Choroid plexus epithelial cell (primary cell): ENCODE data around the gene SH3RF2.
A peak's percentile ranks its signal among the peaks of the same experiment; 100 is the strongest.

ENCODE experiments used
- DNase-seq: peaks from one replicate; pipeline ENCODE4 v3.0.0-alpha.2; 2010; ENCODE audit warnings: low read depth
- H3K4me3 ChIP-seq: 2 replicates; pipeline ENCODE4 v1.5.1; 2011; ENCODE audit warnings: low read depth, mild to moderate bottlenecking, control low read depth, low read length, moderate library complexity
- TF ChIP-seq, protein P1 (sequence below): conservative IDR thresholded peaks from 2 replicates; pipeline ENCODE4 v1.5.1; 2011; ENCODE audit warnings: low read depth, mild to moderate bottlenecking, control low read depth, inconsistent platforms, low read length, moderate library complexity

SH3RF2 gene

DNA sequence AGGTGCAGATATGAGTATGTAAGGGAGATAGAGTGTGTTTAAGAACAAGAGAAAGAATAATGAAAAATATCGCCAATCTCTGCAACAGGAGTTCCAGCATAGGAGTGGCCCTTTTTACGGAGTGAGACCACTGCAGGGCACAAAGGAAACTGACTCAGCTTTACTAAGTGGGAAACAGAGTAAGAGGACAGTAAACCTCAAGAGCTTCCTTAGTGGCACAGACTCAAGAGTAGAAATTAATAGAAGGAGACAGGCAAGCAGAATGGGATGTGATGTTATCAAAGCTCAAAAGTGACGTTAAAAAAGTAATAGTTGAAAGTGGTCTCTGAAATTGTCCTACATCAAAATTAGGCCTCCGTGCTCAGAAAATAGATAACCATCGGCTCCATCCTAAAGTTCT, 2.1 kb upstream of the SH3RF2 start:
- DNase-seq = no peak
- TF ChIP-seq, protein P1, sequence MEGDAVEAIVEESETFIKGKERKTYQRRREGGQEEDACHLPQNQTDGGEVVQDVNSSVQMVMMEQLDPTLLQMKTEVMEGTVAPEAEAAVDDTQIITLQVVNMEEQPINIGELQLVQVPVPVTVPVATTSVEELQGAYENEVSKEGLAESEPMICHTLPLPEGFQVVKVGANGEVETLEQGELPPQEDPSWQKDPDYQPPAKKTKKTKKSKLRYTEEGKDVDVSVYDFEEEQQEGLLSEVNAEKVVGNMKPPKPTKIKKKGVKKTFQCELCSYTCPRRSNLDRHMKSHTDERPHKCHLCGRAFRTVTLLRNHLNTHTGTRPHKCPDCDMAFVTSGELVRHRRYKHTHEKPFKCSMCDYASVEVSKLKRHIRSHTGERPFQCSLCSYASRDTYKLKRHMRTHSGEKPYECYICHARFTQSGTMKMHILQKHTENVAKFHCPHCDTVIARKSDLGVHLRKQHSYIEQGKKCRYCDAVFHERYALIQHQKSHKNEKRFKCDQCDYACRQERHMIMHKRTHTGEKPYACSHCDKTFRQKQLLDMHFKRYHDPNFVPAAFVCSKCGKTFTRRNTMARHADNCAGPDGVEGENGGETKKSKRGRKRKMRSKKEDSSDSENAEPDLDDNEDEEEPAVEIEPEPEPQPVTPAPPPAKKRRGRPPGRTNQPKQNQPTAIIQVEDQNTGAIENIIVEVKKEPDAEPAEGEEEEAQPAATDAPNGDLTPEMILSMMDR = no peak
- H3K4me3 ChIP-seq = no peak overlapping the region

DNA sequence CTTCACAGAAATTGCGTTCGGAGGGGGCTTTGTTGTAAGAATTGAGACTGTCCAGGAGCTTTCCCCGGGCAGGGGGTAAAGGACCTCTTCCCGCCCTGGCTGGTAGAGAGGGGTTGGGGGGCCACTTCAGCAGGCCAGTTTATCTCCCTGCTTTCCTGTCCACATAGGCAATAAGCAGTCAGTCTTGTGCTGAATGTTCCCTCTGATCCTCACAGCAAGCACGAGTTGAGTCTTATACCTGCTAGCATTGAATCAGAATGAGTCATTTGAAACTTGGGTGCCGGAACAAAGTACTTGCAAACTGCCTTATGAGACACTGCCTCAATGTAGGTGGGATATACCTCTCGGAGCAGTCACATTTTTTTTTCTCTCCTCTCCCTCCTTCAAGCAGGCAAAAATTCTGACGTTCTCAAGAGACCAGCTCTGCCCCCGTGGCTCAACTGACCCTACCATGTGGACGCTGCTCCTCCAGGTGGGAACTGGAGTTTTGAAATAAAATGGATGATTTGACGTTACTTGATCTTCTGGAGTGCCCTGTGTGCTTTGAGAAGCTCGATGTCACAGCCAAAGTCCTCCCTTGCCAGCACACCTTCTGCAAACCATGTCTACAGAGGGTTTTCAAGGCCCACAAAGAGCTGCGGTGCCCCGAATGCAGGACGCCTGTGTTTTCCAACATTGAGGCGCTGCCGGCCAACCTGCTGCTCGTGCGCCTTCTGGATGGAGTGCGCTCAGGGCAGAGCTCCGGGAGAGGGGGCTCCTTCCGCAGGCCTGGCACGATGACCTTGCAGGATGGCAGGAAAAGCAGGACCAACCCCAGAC, 1.3 kb downstream of the SH3RF2 start:
- H3K4me3 ChIP-seq = no peak overlapping the region
- DNase-seq = peak; percentile 79
- TF ChIP-seq, protein P1 = no peak

DNA sequence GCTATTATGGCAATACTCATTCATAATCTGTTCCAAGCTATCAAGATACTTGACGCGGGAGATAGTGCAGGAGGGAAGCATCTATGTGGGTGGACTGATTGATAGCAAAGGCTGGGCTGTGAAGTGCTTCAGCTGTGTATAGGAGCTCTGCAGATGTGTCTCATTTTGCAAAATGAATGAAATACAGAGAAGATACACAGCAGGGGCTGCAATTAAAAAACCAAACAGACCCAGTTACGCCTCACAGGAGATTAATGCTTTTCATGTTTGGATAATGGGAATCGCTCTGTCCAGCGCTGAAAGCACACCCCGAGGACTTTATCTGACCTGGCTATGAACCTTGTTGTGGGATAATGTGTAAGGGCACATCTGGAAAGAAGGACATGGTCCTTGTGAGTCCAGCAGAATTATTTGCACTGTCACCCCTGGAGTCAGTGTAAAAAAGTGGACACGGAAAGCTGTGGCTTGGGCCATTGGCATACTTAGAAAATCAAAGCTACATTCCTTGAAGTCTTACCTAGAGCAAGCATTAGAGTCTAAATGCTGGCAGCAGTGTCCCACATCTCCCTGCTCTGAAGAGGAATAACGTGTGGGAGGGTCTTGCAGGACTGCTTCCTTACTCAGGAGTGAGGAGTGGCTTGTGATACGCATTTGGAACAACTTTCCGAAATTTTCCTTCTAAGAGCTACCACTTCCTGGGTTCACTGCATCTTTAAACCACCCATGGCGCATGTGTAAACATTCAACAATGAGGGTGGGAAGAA, 2.6 kb downstream of the SH3RF2 start:
- TF ChIP-seq, protein P1 = no peak
- DNase-seq = no peak
- no peak overlapping the region for H3K4me3 ChIP-seq

DNA sequence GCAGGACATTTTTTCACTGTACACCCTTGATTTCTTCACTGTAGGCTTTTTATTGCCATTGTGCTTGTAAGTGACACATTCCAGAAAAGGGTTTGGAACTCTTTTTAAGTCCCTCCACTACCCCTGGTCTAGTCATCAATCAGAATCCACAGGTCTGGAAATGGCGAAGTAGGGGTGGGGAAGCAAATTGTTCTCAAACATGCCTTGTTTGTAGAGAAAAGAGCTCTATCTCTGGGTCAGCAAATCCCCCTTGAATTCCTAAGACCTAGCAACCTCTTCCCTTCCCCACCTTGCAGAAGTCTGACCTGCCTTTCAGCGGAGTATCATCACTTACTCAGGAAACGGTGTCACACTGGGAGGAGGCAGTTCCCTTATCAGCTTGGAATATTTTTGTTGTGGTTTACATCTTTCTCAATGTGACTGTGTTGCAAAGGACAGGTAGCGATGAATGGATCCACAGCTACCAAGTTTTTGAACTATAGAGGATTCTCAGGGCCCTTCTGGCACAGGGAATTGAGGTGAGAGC, 3.2 kb downstream of the SH3RF2 start:
- TF ChIP-seq, protein P1 = no peak
- DNase-seq = no peak
- no peak overlapping the region for H3K4me3 ChIP-seq

DNA sequence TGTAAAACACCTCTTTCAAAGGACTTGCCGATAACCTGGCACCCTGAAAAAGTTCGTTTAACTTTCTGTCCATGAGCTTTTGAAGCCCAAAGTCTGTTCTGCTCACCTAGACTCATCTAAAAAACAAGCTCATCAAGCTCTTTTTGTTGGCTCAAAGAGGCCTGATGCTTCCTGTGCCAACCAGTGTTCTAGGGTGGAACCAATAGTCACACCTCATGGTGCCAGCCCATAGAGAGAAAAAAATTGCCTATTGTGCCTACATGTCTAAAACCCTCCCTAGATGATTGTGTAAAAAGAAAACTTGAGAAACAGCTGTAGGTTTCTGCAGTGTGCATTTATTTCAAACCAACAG, 4.7 kb downstream of the SH3RF2 start:
- H3K4me3 ChIP-seq = no peak overlapping the region
- TF ChIP-seq, protein P1 = no peak
- DNase-seq = no peak

DNA sequence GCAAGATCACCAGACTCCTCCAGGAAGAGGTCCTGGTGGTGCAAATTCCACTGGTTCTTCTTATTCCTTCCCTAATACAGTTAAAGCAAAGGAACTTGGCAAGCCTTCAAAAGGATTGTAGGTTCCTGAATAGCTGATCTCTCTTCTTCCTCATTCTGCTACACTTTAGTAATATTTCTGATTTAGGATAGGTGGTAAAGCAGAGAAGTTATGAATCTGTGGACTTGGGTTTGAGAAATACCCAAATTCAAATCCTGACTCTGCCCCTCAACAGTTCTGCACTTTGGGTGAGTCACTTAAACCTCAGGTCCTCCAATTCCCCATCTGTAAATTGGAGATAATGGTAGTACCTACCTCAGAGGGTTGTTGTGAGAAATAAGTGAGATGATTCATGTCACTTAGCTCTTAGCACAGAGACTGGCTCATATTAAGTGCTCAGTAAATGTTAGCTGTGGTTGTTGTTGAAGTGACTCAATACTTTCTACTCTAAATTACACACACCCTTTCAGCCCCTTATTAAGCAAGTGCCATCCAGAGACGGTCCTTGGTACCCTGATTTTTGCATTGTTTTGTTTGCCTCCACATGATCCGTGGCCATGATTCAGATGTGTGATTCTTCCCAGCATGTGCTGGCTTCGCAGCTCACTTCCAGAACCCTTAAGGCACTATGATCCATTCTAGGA, 5.2 kb downstream of the SH3RF2 start:
- H3K4me3 ChIP-seq = no peak overlapping the region
- TF ChIP-seq, protein P1 = no peak
- peak; percentile 56 for DNase-seq
